T-helper 2 cell treated with Interferon-gamma antibody and Interleukin-4, amounts not matched to agents 5 μg/mL and 100 μg/mL, for 36 hours (primary cell): ENCODE results near the gene IFI35.

Experiments
- DNase-seq: peaks from one replicate; pipeline ENCODE4 v3.0.0; 2021; ENCODE audit warnings: low spot score
- H3K27ac Mint-ChIP-seq: one replicate; pipeline ENCODE4 v1.8.0; 2021; ENCODE audit warnings: mild to moderate bottlenecking, mixed read lengths
- H3K27me3 Mint-ChIP-seq: one replicate; pipeline ENCODE4 v1.8.0; 2021; ENCODE audit warnings: low read depth, mixed read lengths
- H3K36me3 Mint-ChIP-seq: one replicate; pipeline ENCODE4 v1.8.0; 2021; ENCODE audit warnings: low read depth, mixed read lengths
- H3K4me1 Mint-ChIP-seq: one replicate; pipeline ENCODE4 v1.8.0; 2021; ENCODE audit warnings: low read depth, mixed read lengths
- H3K4me3 Mint-ChIP-seq: one replicate; pipeline ENCODE4 v1.8.0; 2022; ENCODE audit warnings: mild to moderate bottlenecking, moderate library complexity, mixed read lengths
- H3K9me3 Mint-ChIP-seq: one replicate; pipeline ENCODE4 v1.8.0; 2021; ENCODE audit warnings: mixed read lengths

Gene IFI35

DNA sequence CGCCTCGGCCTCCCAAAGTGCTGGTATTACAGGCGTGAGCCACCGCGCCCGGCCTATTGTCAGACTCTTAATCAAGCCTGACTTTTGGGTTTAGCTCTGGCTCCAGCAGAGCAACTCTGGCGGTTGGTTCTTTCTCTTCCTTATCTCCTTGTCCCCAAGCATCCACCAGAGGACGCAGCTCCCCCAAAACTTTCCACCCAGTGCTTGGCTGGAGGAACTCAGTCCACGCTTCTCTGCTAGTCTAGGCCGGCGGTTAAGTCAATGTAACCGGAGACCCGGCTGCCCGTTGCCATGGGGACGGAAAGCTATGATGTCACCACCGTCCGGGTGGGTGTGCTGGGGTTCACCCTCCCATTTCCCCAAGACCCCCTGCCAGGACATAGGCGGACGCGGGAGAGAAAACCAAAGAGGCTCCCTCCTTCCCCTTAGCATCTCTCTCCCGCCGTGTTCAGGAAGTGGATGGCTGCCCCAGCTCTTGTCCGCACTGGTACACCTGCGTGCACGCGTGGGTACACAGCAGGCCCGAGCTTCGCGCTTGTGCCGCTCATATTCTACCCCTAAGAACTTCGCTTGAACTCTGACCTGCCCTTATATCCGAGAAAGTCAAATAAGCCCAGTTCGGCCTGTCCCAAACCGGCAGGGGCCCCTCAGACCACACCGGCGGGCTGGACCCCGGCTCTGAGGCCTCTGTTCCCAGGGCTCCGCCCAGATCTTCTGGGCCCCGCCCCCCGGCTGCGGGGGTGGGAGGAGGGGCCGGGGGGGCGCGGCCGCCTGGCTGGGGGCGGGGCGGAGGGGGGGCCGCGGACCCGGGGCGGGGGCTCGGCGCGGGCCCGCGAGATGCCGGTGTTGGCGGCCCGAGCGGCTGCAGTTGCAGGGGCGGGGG lies 18.1 kb downstream of the IFI35 start, which contains the start of gene RND2:
Gene RND2 (plus strand): TSS at position 825 of the 883 bp plus-strand sequence. CDS start 117 bp downstream, outside the sequence.
- H3K27me3 Mint-ChIP-seq, result peaks cover 10% of the 10 kb centered on the region
- peak within 1 kb of the TSS; percentile 65 for H3K27ac Mint-ChIP-seq
- peak within 1 kb of the TSS; percentile 87 for H3K4me3 Mint-ChIP-seq
- no peaks in the 10 kb centered on the region for H3K9me3 Mint-ChIP-seq
- DNase-seq, result peak; percentile 74
- H3K4me1 Mint-ChIP-seq, result peaks cover 16% of the 10 kb centered on the region
- H3K36me3 Mint-ChIP-seq, result no peaks in the 10 kb centered on the region

DNA sequence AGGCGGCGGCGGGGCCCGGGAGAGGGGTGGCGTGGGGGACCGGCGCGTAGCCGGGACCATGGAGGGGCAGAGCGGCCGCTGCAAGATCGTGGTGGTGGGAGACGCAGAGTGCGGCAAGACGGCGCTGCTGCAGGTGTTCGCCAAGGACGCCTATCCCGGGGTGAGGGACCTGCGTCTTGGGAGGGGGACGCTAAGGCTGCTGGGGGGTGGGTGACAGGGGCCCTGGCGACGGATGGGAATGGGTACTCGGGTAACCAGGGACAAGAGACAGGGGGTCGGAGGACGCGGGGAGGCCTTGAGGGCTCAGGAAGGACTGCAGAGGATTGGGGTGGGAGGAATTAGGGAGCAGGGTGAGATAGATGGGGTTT lies 18.7 kb downstream of the IFI35 start:
- no peak for DNase-seq
- Mint-ChIP-seq H3K27me3 (peaks cover 10% of the 10 kb centered on the region), H3K4me1 (peaks cover 13% of the 10 kb centered on the region), H3K9me3 (no peaks in the 10 kb centered on the region), H3K27ac (no peak overlapping the region), H3K4me3 (peak overlapping the region; percentile 63), H3K36me3 (no peaks in the 10 kb centered on the region)

DNA sequence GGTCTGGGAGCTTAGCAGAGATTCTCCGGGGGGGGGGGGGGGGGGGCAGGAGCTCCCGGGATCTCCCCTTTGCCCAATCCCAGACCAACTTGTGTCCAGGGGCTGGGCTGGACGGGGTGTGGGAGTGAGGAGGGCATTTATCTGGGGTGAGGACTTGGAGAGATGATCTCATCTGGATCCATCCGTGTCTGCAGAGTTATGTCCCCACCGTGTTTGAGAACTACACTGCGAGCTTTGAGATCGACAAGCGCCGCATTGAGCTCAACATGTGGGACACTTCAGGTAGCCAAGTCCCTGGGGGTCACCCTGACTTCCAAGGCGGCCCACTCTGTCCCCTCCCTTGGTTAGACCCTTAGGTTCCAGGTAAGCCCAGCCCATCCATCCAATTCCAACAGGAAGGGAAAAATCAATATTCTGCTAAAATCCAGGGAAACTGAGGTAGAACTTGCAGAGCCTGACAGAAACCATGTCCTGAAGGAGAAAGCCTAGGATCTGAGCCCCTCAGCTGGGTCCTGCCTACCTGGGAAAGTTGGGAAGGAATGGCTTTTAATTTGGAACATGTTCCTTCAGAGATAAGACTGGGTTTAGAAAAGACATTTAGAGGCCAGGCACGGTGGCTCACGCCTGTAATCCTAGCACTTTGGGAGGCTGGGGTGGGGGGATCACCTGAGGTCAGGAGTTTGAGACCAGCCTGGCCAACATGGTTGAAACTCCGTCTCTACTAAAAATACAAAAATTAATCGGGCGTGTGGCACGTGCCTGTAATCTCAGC lies 19.4 kb downstream of the IFI35 start:
- Mint-ChIP-seq H3K4me1 (peaks cover 11% of the 10 kb centered on the region), H3K9me3 (no peaks in the 10 kb centered on the region), H3K36me3 (no peaks in the 10 kb centered on the region), H3K27ac (no peak overlapping the region), H3K4me3 (peak overlapping the region; percentile 63), H3K27me3 (peaks cover 10% of the 10 kb centered on the region)
- DNase-seq, result no peak

DNA sequence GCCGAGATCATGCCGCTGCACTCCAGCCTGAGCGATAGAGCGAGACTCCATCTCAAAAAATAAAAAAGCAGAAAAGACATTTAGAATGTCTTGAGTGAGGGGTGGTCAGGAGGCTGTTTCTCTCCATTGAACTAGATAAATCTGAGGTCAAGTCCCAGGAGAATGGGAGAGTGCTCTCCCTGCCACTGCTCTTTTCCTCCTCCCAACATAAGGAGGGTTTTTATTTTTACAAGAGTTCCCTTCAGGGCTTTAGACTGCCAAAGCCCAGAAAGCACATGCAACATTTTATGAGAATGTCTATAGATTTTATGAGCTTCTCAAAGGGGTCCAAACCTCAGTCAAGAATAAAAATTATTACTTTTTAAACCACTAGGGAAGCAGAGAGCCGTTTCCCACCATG lies 20.0 kb downstream of the IFI35 start:
- Mint-ChIP-seq H3K4me3 (no peak overlapping the region), H3K27me3 (peaks cover 10% of the 10 kb centered on the region), H3K27ac (no peak overlapping the region), H3K9me3 (no peaks in the 10 kb centered on the region), H3K36me3 (no peaks in the 10 kb centered on the region), H3K4me1 (peaks cover 10% of the 10 kb centered on the region)
- DNase-seq, result no peak

DNA sequence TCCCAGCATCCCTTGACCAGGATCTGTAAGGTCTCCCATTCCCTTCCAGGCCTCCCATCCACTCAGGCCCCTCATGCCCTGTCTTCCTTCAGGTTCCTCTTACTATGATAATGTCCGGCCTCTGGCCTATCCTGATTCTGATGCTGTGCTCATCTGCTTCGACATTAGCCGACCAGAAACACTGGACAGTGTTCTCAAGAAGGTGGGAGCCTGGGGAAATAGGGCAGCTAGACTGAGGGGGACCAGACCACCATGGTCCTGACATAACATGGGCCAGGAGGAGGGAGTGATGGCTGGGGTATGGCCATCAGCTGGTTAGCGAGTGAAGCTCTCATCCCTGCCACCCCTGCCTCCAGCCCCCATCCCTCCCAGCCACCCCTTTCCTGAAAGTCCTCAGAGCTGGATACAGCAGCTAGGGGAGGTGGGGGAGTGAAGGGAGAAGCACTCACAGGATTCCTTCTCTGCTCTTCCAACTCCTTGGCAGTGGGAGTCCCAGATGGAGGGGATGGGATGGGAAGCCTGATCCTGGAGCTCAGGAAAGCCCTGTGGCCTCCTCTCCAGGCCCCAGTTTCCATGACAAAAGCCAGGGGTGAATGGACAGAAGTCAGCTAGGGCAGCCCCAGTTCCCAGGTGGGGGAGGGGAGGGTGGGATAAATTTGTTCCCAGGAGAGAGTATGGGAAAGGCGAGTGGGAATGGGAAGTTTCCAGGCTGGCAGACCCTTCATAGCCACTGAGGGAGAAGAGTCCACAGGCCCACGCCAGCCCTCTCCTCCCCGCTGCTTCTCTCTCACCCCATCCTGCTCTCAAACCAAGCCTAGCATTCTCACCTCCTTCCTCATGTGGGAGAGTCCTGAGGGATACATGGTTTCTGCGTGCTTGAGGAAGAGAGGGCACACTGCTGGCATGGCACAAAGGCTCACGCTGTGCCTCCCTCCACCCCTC lies 20.8 kb downstream of the IFI35 start:
- no peak overlapping the region for H3K27ac Mint-ChIP-seq
- no peaks in the 10 kb centered on the region for H3K9me3 Mint-ChIP-seq
- H3K4me1 Mint-ChIP-seq, result peaks cover 10% of the 10 kb centered on the region
- H3K36me3 Mint-ChIP-seq, result no peaks in the 10 kb centered on the region
- DNase-seq, result no peak
- H3K27me3 Mint-ChIP-seq, result peaks cover 10% of the 10 kb centered on the region
- no peak overlapping the region for H3K4me3 Mint-ChIP-seq

DNA sequence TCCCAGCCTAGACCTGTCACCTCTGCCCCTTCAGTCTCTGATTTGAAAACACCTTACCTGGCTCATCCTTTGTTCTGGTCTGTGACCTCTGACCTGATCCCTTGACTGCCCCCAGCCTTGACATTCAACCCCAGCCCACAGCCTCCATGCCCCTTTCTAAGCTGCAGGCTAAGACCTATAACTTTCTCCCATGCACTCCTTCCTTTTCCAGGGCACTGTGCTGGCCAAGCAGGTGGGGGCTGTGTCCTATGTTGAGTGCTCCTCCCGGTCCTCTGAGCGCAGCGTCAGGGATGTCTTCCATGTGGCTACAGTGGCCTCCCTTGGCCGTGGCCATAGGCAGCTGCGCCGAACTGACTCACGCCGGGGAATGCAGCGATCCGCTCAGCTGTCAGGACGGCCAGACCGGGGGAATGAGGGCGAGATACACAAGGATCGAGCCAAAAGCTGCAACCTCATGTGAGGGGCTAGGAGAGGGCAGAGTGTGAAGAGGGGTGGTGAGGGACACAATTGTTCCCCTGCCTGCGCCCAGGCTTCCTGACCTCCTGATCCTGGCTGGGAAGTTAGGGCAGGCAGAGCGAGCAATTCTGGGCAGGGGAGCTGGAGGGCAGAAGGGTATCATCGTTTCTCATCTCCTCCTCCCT lies 21.8 kb downstream of the IFI35 start:
- Mint-ChIP-seq H3K27ac (no peak overlapping the region), H3K4me3 (no peak overlapping the region), H3K27me3 (peaks cover 10% of the 10 kb centered on the region), H3K4me1 (peaks cover 10% of the 10 kb centered on the region), H3K36me3 (no peaks in the 10 kb centered on the region), H3K9me3 (no peaks in the 10 kb centered on the region)
- no peak for DNase-seq

DNA sequence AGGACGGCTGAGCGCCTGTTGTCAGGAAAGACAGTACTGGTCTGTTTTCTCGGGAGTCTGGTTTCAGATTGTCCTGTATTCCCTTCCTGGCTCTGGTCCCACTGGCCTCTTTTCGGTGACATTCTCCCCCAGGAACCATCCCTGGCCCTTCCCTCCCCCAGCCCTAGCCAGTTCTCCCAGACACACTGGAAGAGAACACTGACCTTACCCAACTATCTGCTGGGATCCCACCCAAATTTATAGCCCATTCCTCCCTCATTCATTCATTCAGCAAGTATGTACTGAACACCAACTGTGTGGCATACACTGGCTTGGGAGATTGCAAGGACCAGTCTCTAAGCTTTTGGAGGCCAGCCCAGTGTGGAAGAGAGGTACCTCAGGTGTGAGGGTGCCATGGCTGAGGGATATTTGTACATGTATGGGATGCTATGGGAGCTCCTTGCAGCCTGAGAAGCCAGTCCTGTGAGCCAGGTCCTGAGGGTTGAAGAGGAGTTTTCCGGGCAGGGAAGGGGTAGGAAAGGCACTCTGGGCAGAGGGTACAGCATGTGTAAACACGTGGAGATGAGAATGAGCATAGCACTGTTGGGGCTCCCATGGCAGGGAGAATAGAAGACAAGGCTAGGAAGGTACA lies 23.7 kb downstream of the IFI35 start:
- Mint-ChIP-seq H3K4me3 (no peak overlapping the region), H3K27ac (no peak overlapping the region), H3K36me3 (no peaks in the 10 kb centered on the region), H3K9me3 (no peaks in the 10 kb centered on the region), H3K27me3 (peaks cover 3% of the 10 kb centered on the region), H3K4me1 (peaks cover 2% of the 10 kb centered on the region)
- DNase-seq, result no peak

DNA sequence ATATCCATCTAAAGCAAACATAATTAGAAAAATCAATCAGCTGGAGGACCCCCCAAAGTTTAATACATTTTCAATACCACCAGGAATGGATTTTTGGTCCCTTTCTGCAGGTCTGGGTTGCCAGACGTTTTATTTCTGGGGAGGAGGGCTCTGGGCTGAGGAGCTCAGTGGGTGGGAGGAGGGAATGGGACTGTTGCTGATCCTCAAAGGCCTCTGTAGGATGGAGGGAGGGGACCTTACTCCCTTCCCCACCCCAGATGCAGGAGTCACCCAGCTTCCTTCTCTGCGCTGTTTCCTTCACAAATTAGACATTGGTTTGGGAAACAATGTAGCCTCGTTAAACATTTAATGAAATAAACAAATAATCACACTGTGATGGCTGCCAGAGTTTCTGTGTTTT lies 25.1 kb downstream of the IFI35 start:
- no peaks in the 10 kb centered on the region for H3K9me3 Mint-ChIP-seq
- no peaks in the 10 kb centered on the region for H3K4me1 Mint-ChIP-seq
- H3K27me3 Mint-ChIP-seq, result no peaks in the 10 kb centered on the region
- DNase-seq, result no peak
- H3K27ac Mint-ChIP-seq, result no peak overlapping the region
- H3K4me3 Mint-ChIP-seq, result no peak overlapping the region
- H3K36me3 Mint-ChIP-seq, result no peaks in the 10 kb centered on the region

DNA sequence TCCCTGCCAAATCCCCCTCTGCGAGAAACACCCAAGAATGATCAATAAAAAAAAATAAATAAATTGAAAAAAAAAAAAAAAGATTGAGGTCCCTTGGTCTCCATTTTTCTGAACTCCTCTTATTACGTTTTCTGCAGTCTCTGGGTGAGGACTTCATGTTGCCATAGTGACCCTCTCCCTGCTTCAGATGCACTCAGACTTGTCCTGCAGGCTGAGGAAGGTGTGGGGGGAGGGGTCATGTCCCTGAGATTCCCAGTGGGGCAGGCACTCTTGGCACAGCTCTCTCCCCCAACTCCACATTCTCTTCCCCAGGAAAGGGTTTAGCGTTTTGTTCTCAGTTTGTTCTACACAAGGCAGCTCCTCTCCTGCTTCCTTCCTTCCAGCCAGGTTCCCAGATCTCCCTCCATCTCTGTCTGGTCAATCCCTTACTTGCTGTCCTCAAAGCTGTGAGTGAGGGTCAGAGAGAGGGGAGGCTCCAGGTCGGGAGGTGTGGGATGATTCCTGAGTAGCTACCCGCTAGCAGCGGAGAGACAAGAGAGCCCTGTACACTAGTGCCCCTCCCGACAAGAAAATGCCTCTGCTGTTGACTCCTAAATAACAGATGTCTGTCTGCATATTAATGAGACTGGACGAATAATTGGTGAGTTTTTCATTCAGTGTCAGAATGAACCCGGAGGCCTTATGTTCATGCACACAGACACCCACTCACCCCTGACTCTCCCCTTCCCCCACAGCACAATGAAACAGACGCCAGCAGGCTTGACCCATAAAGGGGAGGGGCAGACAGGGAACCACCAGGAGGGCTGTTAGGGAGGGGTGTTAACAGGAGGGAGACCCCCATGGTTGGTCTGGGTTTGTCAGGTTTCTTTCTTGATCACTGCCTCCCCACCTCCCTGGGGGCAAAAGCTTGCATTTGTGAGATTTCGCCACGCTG lies 27.6 kb downstream of the IFI35 start:
- H3K27me3 Mint-ChIP-seq, result no peaks in the 10 kb centered on the region
- DNase-seq, result no peak
- no peaks in the 10 kb centered on the region for H3K36me3 Mint-ChIP-seq
- H3K9me3 Mint-ChIP-seq, result no peaks in the 10 kb centered on the region
- no peaks in the 10 kb centered on the region for H3K4me1 Mint-ChIP-seq
- no peak overlapping the region for H3K4me3 Mint-ChIP-seq
- H3K27ac Mint-ChIP-seq, result no peak overlapping the region

DNA sequence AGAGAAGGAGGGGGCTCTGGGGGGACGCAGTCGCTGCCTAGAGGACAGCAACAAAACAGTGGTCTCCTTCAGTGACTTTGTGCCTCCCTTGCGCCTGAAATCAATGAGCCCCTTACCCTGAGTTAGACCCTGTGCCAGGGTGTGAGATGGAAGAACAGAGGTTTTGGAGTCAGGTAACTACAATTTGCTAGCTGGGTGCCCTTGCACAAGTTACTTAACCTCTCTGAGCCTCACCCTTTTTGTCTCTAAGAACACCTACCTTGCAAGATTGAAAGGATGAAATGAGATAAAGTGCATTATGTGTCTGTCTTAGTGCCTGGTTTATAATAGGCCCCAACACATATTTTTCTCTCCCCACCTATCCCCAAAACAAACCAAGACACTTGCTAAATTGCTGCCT lies 28.3 kb downstream of the IFI35 start:
- H3K27me3 Mint-ChIP-seq, result no peaks in the 10 kb centered on the region
- no peaks in the 10 kb centered on the region for H3K36me3 Mint-ChIP-seq
- H3K4me3 Mint-ChIP-seq, result no peak overlapping the region
- H3K4me1 Mint-ChIP-seq, result no peaks in the 10 kb centered on the region
- DNase-seq, result no peak
- no peaks in the 10 kb centered on the region for H3K9me3 Mint-ChIP-seq
- no peak overlapping the region for H3K27ac Mint-ChIP-seq

DNA sequence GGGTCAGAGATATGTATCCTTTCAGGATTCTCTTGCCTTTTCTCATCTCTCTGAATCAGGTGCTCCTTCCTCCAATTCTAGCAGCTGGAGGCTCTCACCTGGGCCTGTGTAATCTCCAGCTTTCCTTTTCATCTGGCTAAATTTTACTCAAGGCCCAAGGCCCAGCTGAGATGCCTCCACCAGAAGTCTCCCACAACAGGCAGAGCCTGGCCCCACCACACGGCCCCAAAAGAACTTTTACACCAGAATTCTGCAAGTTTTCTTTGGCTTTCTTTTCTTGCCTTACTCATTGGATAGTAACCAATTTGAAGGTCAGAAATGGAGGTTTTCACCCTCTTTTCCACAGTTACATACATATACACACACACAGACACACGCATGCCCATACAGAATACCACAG lies 33.1 kb downstream of the IFI35 start:
- no peak overlapping the region for H3K27ac Mint-ChIP-seq
- H3K27me3 Mint-ChIP-seq, result no peaks in the 10 kb centered on the region
- DNase-seq, result no peak
- no peaks in the 10 kb centered on the region for H3K9me3 Mint-ChIP-seq
- no peak overlapping the region for H3K4me3 Mint-ChIP-seq
- no peaks in the 10 kb centered on the region for H3K4me1 Mint-ChIP-seq
- peaks cover 5% of the 10 kb centered on the region for H3K36me3 Mint-ChIP-seq

DNA sequence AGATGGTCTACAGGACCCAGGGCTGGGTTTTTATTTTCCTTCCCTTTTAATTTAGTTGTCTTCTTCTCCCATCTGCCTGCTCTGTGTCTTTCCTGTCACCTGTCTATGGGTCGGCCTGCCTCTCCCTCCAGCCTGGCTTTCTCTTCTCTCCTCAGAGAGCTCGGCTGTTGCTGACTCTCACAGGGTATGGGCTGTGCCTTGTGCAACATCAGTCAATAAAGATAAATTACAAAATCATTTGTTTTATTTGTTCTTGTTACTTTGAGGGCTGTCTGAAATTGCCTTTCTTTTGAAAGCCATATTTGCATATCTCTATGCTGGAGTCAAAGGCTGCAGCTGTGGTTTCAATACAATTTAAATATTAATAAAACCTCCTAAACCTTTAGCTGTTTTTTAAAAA lies 34.1 kb downstream of the IFI35 start:
- no peaks in the 10 kb centered on the region for H3K9me3 Mint-ChIP-seq
- H3K4me1 Mint-ChIP-seq, result no peaks in the 10 kb centered on the region
- peaks cover 8% of the 10 kb centered on the region for H3K36me3 Mint-ChIP-seq
- no peak overlapping the region for H3K27ac Mint-ChIP-seq
- no peak overlapping the region for H3K4me3 Mint-ChIP-seq
- DNase-seq, result no peak
- H3K27me3 Mint-ChIP-seq, result no peaks in the 10 kb centered on the region
